Activated T-helper 2 cell treated with anti-CD3 and anti-CD28 coated beads, Interferon-gamma antibody, Interleukin-2, Interleukin-4, amounts not matched to agents 10 μg/mL and 5 μg/mL and 100 μg/mL, durations not matched to agents 14 hours and 24 hours and 36 hours (primary cell): ENCODE results near the gene RACGAP1. TPM values are rescaled to one million over a fixed set of nuclear protein-coding genes. Genes with fewer than 3 reads are reported as not detected.

ENCODE experiments used
- DNase-seq: peaks from one replicate; pipeline ENCODE4 v3.0.0; 2021; ENCODE audit warnings: low spot score
- H3K27ac Mint-ChIP-seq: one replicate; pipeline ENCODE4 v1.8.0; 2021; ENCODE audit warnings: mixed read lengths
- H3K27me3 Mint-ChIP-seq: one replicate; pipeline ENCODE4 v1.8.0; 2021; ENCODE audit warnings: low read depth, mixed read lengths
- H3K36me3 Mint-ChIP-seq: one replicate; pipeline ENCODE4 v1.8.0; 2021; ENCODE audit warnings: low read depth, mixed read lengths
- H3K4me1 Mint-ChIP-seq: one replicate; pipeline ENCODE4 v1.8.0; 2021; ENCODE audit warnings: low read depth, mixed read lengths
- H3K4me3 Mint-ChIP-seq: one replicate; pipeline ENCODE4 v1.8.0; 2021; ENCODE audit warnings: low read depth, mild to moderate bottlenecking, moderate library complexity, mixed read lengths
- H3K9me3 Mint-ChIP-seq: one replicate; pipeline ENCODE4 v1.8.0; 2021; ENCODE audit warnings: mixed read lengths
- intact Hi-C: fragments of 100-400 bp; cut with micrococcal nuclease; formaldehyde crosslinking; loops from one replicate; pipeline ENCODE4 v1.15.1; 2023
- total RNA-seq: library from RNA; stranded (reverse); gene quantifications from 2 replicates; pipeline ENCODE4 v1.2.3, GENCODE V29; 2022

Gene RACGAP1
- total RNA-seq, 1 donor from 2014 or later, result 77.8 TPM

- Mint-ChIP-seq H3K4me1 (peaks cover 18% of the 10 kb centered on the region), H3K4me3 (no peak overlapping the region), H3K9me3 (no peaks in the 10 kb centered on the region), H3K27me3 (peaks cover 6% of the 10 kb centered on the region), H3K36me3 (no peaks in the 10 kb centered on the region), H3K27ac (no peak overlapping the region)
- intact Hi-C loops, result loop anchor here (5.0 kb wide), 1 partner anchor 82 kb away; no protein-coding TSS in a partner anchor
- no peak for DNase-seq
Observed at GRCh38 chr12:49948866-49949845, 76.1 kb downstream of the RACGAP1 start.

- Mint-ChIP-seq H3K9me3 (no peaks in the 10 kb centered on the region), H3K36me3 (no peaks in the 10 kb centered on the region), H3K27ac (no peak overlapping the region), H3K27me3 (peaks cover under 1% of the 10 kb centered on the region), H3K4me3 (no peak overlapping the region), H3K4me1 (peaks cover 19% of the 10 kb centered on the region)
- DNase-seq, result no peak
- intact Hi-C loops, result loop anchor here (2.0 to 5.0 kb wide), 2 partner anchors 19 to 80 kb away; no protein-coding TSS in a partner anchor
Observed at GRCh38 chr12:49947593-49948226, 77.6 kb downstream of the RACGAP1 start.

- Mint-ChIP-seq H3K4me1 (peaks cover 22% of the 10 kb centered on the region), H3K4me3 (no peak overlapping the region), H3K27me3 (no peaks in the 10 kb centered on the region), H3K9me3 (no peaks in the 10 kb centered on the region), H3K36me3 (no peaks in the 10 kb centered on the region), H3K27ac (peak overlapping the region; percentile 92)
- DNase-seq, result no peak
- intact Hi-C loops, result loop anchor here (2.0 to 5.0 kb wide), 2 partner anchors 18 to 79 kb away; no protein-coding TSS in a partner anchor
Observed at GRCh38 chr12:49946497-49946896, 78.8 kb downstream of the RACGAP1 start.

GRCh38 chr12:49946086-49946485 is 79.2 kb downstream of the RACGAP1 start:
- Mint-ChIP-seq H3K27ac (peak overlapping the region; percentile 92), H3K9me3 (no peaks in the 10 kb centered on the region), H3K4me1 (peaks cover 22% of the 10 kb centered on the region), H3K36me3 (no peaks in the 10 kb centered on the region), H3K4me3 (no peak overlapping the region), H3K27me3 (no peaks in the 10 kb centered on the region)
- intact Hi-C loops, result loop anchor here (2.0 to 5.0 kb wide), 2 partner anchors 17 to 79 kb away; no protein-coding TSS in a partner anchor
- DNase-seq, result no peak

GRCh38 chr12:49945394-49946080 is 79.8 kb downstream of the RACGAP1 start:
- peak; percentile 77 for DNase-seq
- H3K4me1 Mint-ChIP-seq, result peaks cover 22% of the 10 kb centered on the region
- intact Hi-C loops, result loop anchor here (2.0 to 5.0 kb wide), 2 partner anchors 17 to 78 kb away; no protein-coding TSS in a partner anchor
- H3K9me3 Mint-ChIP-seq, result no peaks in the 10 kb centered on the region
- peak overlapping the region; percentile 72 for H3K4me3 Mint-ChIP-seq
- peak overlapping the region; percentile 92 for H3K27ac Mint-ChIP-seq
- H3K36me3 Mint-ChIP-seq, result no peaks in the 10 kb centered on the region
- H3K27me3 Mint-ChIP-seq, result no peaks in the 10 kb centered on the region

GRCh38 chr12:49944718-49945117 is 80.6 kb downstream of the RACGAP1 start:
- H3K9me3 Mint-ChIP-seq, result no peaks in the 10 kb centered on the region
- H3K27ac Mint-ChIP-seq, result peak overlapping the region; percentile 28
- peaks cover 22% of the 10 kb centered on the region for H3K4me1 Mint-ChIP-seq
- H3K36me3 Mint-ChIP-seq, result no peaks in the 10 kb centered on the region
- H3K4me3 Mint-ChIP-seq, result peak overlapping the region; percentile 22
- DNase-seq, result no peak
- intact Hi-C loops, result loop anchor here (5.0 kb wide), 1 partner anchor 77 kb away; no protein-coding TSS in a partner anchor
- H3K27me3 Mint-ChIP-seq, result no peaks in the 10 kb centered on the region

- intact Hi-C loops, result no loop called here
- Mint-ChIP-seq H3K4me1 (peaks cover 22% of the 10 kb centered on the region), H3K9me3 (no peaks in the 10 kb centered on the region), H3K4me3 (no peak overlapping the region), H3K27me3 (no peaks in the 10 kb centered on the region), H3K36me3 (no peaks in the 10 kb centered on the region), H3K27ac (no peak overlapping the region)
- no peak for DNase-seq
Observed at GRCh38 chr12:49944046-49944445, 81.2 kb downstream of the RACGAP1 start.

GRCh38 chr12:49943625-49943960 is 81.7 kb downstream of the RACGAP1 start:
- Mint-ChIP-seq H3K27me3 (no peaks in the 10 kb centered on the region), H3K27ac (no peak overlapping the region), H3K4me3 (no peak overlapping the region), H3K9me3 (no peaks in the 10 kb centered on the region), H3K36me3 (no peaks in the 10 kb centered on the region), H3K4me1 (peaks cover 22% of the 10 kb centered on the region)
- intact Hi-C loops, result no loop called here
- no peak for DNase-seq

- Mint-ChIP-seq H3K9me3 (no peaks in the 10 kb centered on the region), H3K36me3 (no peaks in the 10 kb centered on the region), H3K27ac (no peak overlapping the region), H3K4me1 (peaks cover 22% of the 10 kb centered on the region), H3K4me3 (no peak overlapping the region), H3K27me3 (no peaks in the 10 kb centered on the region)
- DNase-seq, result no peak
- intact Hi-C loops, result no loop called here
Observed at GRCh38 chr12:49942921-49943624, 82.2 kb downstream of the RACGAP1 start.

GRCh38 chr12:49942512-49942893 is 82.8 kb downstream of the RACGAP1 start:
- Mint-ChIP-seq H3K27ac (peak overlapping the region; percentile 44), H3K27me3 (no peaks in the 10 kb centered on the region), H3K36me3 (no peaks in the 10 kb centered on the region), H3K9me3 (no peaks in the 10 kb centered on the region), H3K4me1 (peaks cover 22% of the 10 kb centered on the region), H3K4me3 (no peak overlapping the region)
- no peak for DNase-seq
- intact Hi-C loops, result no loop called here

- H3K9me3 Mint-ChIP-seq, result no peaks in the 10 kb centered on the region
- H3K27ac Mint-ChIP-seq, result no peak overlapping the region
- no peaks in the 10 kb centered on the region for H3K27me3 Mint-ChIP-seq
- H3K36me3 Mint-ChIP-seq, result no peaks in the 10 kb centered on the region
- no peak overlapping the region for H3K4me3 Mint-ChIP-seq
- intact Hi-C loops, result no loop called here
- peaks cover 22% of the 10 kb centered on the region for H3K4me1 Mint-ChIP-seq
- no peak for DNase-seq
Observed at GRCh38 chr12:49941556-49942511, 83.5 kb downstream of the RACGAP1 start.
